ENCODE results near the gene UCP3. TPM values are rescaled to one million over a fixed set of nuclear protein-coding genes. Genes with fewer than 3 reads are reported as not detected.
A peak's percentile ranks its signal among the peaks of the same experiment; 100 is the strongest.
"Not testable (repeated sequence)": the region's sequence is repeated elsewhere in the genome, so short reads cannot be mapped to it uniquely, and the experiment has no call there.

UCP3 gene
- total RNA-seq, 1 donor from 2014 or later: 3.1 TPM

DNA sequence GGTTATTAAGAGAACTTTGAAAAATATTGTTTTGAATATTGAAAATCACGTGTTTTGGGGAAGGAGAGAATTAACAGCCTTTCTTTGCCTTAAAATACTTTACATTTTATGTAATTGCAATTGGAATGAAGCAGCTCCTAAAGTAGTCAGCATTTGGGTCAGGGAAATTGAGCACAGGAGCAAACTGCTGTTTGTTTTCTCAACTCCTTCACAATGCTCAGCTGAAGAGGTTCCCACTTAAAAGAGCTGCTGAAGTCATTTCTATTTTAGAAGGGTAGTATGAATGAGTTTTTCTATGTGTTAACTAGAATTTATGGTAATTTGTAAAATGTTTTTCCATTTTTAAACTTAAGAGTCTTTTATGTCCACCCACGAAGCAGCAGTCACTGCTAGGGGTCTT is 18.2 kb downstream of the UCP3 start:
- Histone ChIP-seq H3K27me3 (ENCODE audit: low read depth) (no peaks in the 10 kb centered on the region), H3K4me3 (no peak overlapping the region), H3K36me3 (no peaks in the 10 kb centered on the region), H3K4me1 (peaks cover 17% of the 10 kb centered on the region), H3K27ac (no peak overlapping the region), H3K9me3 (no peaks in the 10 kb centered on the region)
- intact Hi-C loops (cut with DNase I): no loop called here
- ATAC-seq (peak in 1 of 2 donors; percentile 89), DNase-seq (no peak)
- TF ChIP-seq CTCF (IDR thresholded peaks at IDR 0.05): no peak

GRCh38 chr11:73989156-73989555 is 19.7 kb downstream of the UCP3 start:
- Histone ChIP-seq H3K4me1 (peaks cover 14% of the 10 kb centered on the region), H3K27me3 (ENCODE audit: low read depth) (no peaks in the 10 kb centered on the region), H3K36me3 (no peaks in the 10 kb centered on the region), H3K9me3 (no peaks in the 10 kb centered on the region), H3K27ac (no peak overlapping the region), H3K4me3 (no peak overlapping the region)
- peak; percentile 7 for TF ChIP-seq CTCF (IDR thresholded peaks at IDR 0.05)
- intact Hi-C loops (cut with DNase I): no loop called here
- no peak for ATAC-seq
- no peak for DNase-seq

- DNase-seq (no peak), ATAC-seq (no peak)
- intact Hi-C loops (cut with DNase I): no loop called here
- Histone ChIP-seq H3K36me3 (no peaks in the 10 kb centered on the region), H3K4me1 (peaks cover 22% of the 10 kb centered on the region), H3K9me3 (no peaks in the 10 kb centered on the region), H3K4me3 (no peak overlapping the region), H3K27ac (no peak overlapping the region), H3K27me3 (ENCODE audit: low read depth) (no peaks in the 10 kb centered on the region)
- no peak for TF ChIP-seq CTCF (IDR thresholded peaks at IDR 0.05)
Observed at GRCh38 chr11:73988227-73988626, 20.7 kb downstream of the UCP3 start.

DNA sequence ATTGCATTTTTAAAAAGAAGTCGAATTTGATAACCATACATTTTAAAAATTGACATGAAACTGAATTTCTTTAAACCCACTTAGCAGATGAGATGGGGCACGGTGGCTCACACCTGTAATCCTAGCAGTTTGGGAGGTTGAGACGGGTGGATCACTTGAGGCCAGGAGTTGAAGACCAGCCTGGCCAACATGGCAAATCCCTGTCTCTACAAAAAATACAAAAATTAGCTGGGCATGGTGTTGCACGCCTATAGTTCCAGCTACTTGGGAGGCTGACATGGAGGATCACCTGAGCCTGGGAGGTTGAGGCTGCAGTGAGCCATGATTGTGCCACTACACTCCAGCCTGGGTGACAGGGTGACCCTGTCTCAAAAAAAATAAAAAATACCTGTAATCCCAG is 23.2 kb downstream of the UCP3 start:
- H3K4me3 ChIP-seq; H3K9me3 ChIP-seq; H3K27ac ChIP-seq; ATAC-seq; DNase-seq; H3K27me3 ChIP-seq (ENCODE audit: low read depth); H3K36me3 ChIP-seq; intact Hi-C loops (cut with DNase I): not testable (repeated sequence)
- H3K4me1 ChIP-seq: peaks cover 23% of the 10 kb centered on the region

GRCh38 chr11:73983741-73984538 is 24.9 kb downstream of the UCP3 start:
- Histone ChIP-seq H3K27ac (peak overlapping the region; percentile 93), H3K36me3 (peaks cover 9% of the 10 kb centered on the region), H3K27me3 (ENCODE audit: low read depth) (no peaks in the 10 kb centered on the region), H3K4me1 (peaks cover 40% of the 10 kb centered on the region), H3K4me3 (peak overlapping the region; percentile 78), H3K9me3 (no peaks in the 10 kb centered on the region)
- DNase-seq (no peak), ATAC-seq (no peak)
- intact Hi-C loops (cut with DNase I): no loop called here
- TF ChIP-seq CTCF (IDR thresholded peaks at IDR 0.05): no peak

GRCh38 chr11:73982990-73983740 is 25.7 kb downstream of the UCP3 start:
- H3K27ac ChIP-seq: peak overlapping the region; percentile 93
- no peaks in the 10 kb centered on the region for H3K27me3 ChIP-seq (ENCODE audit: low read depth)
- peaks cover 16% of the 10 kb centered on the region for H3K36me3 ChIP-seq
- peak; percentile 98 for DNase-seq
- ATAC-seq: peak; percentile 95
- intact Hi-C loops (cut with DNase I): no loop called here
- H3K4me3 ChIP-seq: peak overlapping the region; percentile 78
- TF ChIP-seq CTCF (IDR thresholded peaks at IDR 0.05): no peak
- H3K4me1 ChIP-seq: peaks cover 48% of the 10 kb centered on the region
- no peaks in the 10 kb centered on the region for H3K9me3 ChIP-seq
